ENCODE results near the gene TPH2. TPM values are rescaled to one million over a fixed set of nuclear protein-coding genes. Genes with fewer than 3 reads are reported as not detected.

The TPH2 gene
- total RNA-seq, 1 experiment from 2014 or later, result 0.83 TPM

GRCh38 chr12:72024613-72025012 is 86.0 kb downstream of the TPH2 start:
- no peak for DNase-seq (ENCODE audit: low spot score)
- no peaks in the 10 kb centered on the region for H3K36me3 Mint-ChIP-seq
- no peak for ATAC-seq

More at GRCh38 chr12:72024613-72025012, 86.0 kb downstream of the TPH2 start:
- CTCF ChIA-PET, result no interaction called here
- Mint-ChIP-seq H3K27ac (no peak overlapping the region), H3K9me3 (no peaks in the 10 kb centered on the region), H3K4me3 (no peak overlapping the region), H3K4me1 (no peaks in the 10 kb centered on the region), H3K27me3 (ENCODE audit: low read depth) (no peaks in the 10 kb centered on the region)
- POLR2A ChIA-PET, result no interaction called here
- no peak for TF ChIP-seq NFE2L1 (CRISPR knock-in tag; IDR thresholded peaks at IDR 0.05)
- no peak for TF ChIP-seq TEAD1 (CRISPR knock-in tag; IDR thresholded peaks at IDR 0.05)
- TF ChIP-seq ESRRA (CRISPR knock-in tag; IDR thresholded peaks at IDR 0.05; ENCODE audit: borderline replicate concordance), result no peak
- TF ChIP-seq, protein P1, sequence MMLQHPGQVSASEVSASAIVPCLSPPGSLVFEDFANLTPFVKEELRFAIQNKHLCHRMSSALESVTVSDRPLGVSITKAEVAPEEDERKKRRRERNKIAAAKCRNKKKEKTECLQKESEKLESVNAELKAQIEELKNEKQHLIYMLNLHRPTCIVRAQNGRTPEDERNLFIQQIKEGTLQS (CRISPR knock-in tag; conservative IDR thresholded peaks at IDR 0.05), result no peak
- TF ChIP-seq, protein P2, sequence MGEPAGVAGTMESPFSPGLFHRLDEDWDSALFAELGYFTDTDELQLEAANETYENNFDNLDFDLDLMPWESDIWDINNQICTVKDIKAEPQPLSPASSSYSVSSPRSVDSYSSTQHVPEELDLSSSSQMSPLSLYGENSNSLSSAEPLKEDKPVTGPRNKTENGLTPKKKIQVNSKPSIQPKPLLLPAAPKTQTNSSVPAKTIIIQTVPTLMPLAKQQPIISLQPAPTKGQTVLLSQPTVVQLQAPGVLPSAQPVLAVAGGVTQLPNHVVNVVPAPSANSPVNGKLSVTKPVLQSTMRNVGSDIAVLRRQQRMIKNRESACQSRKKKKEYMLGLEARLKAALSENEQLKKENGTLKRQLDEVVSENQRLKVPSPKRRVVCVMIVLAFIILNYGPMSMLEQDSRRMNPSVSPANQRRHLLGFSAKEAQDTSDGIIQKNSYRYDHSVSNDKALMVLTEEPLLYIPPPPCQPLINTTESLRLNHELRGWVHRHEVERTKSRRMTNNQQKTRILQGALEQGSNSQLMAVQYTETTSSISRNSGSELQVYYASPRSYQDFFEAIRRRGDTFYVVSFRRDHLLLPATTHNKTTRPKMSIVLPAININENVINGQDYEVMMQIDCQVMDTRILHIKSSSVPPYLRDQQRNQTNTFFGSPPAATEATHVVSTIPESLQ (CRISPR knock-in tag; IDR thresholded peaks at IDR 0.05), result no peak
- no peak for TF ChIP-seq PRDM15 (CRISPR knock-in tag; IDR thresholded peaks at IDR 0.05)
- TF ChIP-seq ZNF512 (CRISPR knock-in tag; IDR thresholded peaks at IDR 0.05; ENCODE audit: borderline replicate concordance), result no peak
- no peak for TF ChIP-seq CREB1 (CRISPR knock-in tag; IDR thresholded peaks at IDR 0.05)
- no peak for TF ChIP-seq GTF2I (CRISPR knock-in tag; conservative IDR thresholded peaks at IDR 0.05)
- TF ChIP-seq ZNF671 (CRISPR knock-in tag; IDR thresholded peaks at IDR 0.05), result no peak
- TF ChIP-seq RELA (CRISPR knock-in tag; IDR thresholded peaks at IDR 0.05; ENCODE audit: borderline replicate concordance), result no peak
- no peak for TF ChIP-seq STAT6 (CRISPR knock-in tag; conservative IDR thresholded peaks at IDR 0.05; ENCODE audit: low read depth)
- TF ChIP-seq, protein P3, sequence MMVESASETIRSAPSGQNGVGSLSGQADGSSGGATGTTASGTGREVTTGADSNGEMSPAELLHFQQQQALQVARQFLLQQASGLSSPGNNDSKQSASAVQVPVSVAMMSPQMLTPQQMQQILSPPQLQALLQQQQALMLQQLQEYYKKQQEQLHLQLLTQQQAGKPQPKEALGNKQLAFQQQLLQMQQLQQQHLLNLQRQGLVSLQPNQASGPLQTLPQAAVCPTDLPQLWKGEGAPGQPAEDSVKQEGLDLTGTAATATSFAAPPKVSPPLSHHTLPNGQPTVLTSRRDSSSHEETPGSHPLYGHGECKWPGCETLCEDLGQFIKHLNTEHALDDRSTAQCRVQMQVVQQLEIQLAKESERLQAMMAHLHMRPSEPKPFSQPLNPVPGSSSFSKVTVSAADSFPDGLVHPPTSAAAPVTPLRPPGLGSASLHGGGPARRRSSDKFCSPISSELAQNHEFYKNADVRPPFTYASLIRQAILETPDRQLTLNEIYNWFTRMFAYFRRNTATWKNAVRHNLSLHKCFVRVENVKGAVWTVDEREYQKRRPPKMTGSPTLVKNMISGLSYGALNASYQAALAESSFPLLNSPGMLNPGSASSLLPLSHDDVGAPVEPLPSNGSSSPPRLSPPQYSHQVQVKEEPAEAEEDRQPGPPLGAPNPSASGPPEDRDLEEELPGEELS (CRISPR knock-in tag; IDR thresholded peaks at IDR 0.05), result no peak
- TF ChIP-seq RORB (CRISPR knock-in tag; IDR thresholded peaks at IDR 0.05), result no peak
- TF ChIP-seq KAT7 (CRISPR knock-in tag; IDR thresholded peaks at IDR 0.05; ENCODE audit: borderline replicate concordance), result no peak

Measured in WTC11 (cell line).